Brain microvascular endothelial cell (primary cell): Measurements from ENCODE around the gene RIN3.
A peak's percentile ranks its signal among the peaks of the same experiment; 100 is the strongest.

Source experiments
- DNase-seq: peaks from one replicate; pipeline ENCODE4 v3.0.0-alpha.2; 2020
- H3K27ac ChIP-seq: fragments of 250-450 bp; sonication (Bioruptor Pico); 2 replicates; pipeline ENCODE4 v1.5.1; 2020; ENCODE audit warnings: mild to moderate bottlenecking, moderate library complexity
- H3K27me3 ChIP-seq: fragments of 250-450 bp; sonication (Bioruptor Pico); replicated peaks from 2 replicates; pipeline ENCODE4 v1.5.1; 2020; ENCODE audit warnings: mild to moderate bottlenecking
- H3K36me3 ChIP-seq: fragments of 250-450 bp; sonication (Bioruptor Pico); replicated peaks from 2 replicates; pipeline ENCODE4 v1.5.1; 2020; ENCODE audit warnings: mild to moderate bottlenecking
- H3K4me3 ChIP-seq: 2 replicates; pipeline ENCODE4 v1.5.1; 2011; ENCODE audit warnings: low read depth, mild to moderate bottlenecking, control low read depth, low read length, moderate library complexity
- CTCF ChIP-seq: IDR thresholded peaks from 2 replicates; pipeline ENCODE4 v1.5.1; 2011; ENCODE audit warnings: low read depth, mild to moderate bottlenecking, moderate library complexity, low read length, control low read depth, inconsistent platforms; ENCODE audit errors: missing control alignments
- in situ Hi-C: cut with HindIII; loops from 2 replicates; pipeline ENCODE4 v1.10.0; 2017; ENCODE audit warnings: low sequenced_read_pairs, low pct_ligation_motif_present

RIN3 gene

DNA sequence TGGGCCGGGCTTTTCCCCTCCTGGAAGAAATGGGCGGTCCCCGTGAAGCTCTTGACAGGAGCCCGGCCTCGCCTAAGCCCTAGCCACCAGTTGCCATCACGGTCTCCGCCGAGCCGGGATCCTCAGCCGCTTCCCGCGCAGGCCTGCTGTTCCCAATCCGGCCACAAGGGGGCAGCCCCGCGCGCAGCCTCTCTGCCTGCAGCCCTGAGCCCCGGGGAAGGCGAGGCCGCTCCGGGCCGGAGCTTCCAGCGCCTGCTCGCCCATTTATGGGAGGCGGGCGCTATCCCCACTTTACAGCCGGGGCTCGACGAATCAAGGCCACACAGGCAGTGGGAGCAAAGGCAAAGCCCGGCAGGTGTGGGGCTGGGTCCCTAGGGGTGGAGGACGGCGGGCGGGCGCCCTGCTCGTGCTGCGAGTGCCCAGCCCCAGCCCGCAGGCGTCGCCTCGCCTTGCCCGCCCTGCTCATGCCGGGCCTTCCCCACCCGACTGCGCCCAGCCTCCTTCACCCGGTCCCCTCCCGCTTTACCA lies 173.4 kb downstream of the RIN3 start:
- H3K27ac ChIP-seq = no peak overlapping the region
- in situ Hi-C loops = no loop called here
- DNase-seq = peak; percentile 51
- H3K27me3 ChIP-seq = no peaks in the 10 kb centered on the region
- H3K4me3 ChIP-seq = peak overlapping the region; percentile 43
- TF ChIP-seq CTCF = peak; percentile 88
- H3K36me3 ChIP-seq = no peaks in the 10 kb centered on the region

GRCh38 chr14:92687681-92688433 lies 174.3 kb downstream of the RIN3 start:
- in situ Hi-C loops = no loop called here
- no peak for TF ChIP-seq CTCF
- no peak for DNase-seq
- Histone ChIP-seq H3K36me3 (no peaks in the 10 kb centered on the region), H3K4me3 (peak overlapping the region; percentile 43), H3K27ac (no peak overlapping the region), H3K27me3 (no peaks in the 10 kb centered on the region)

- Histone ChIP-seq H3K27ac (no peak overlapping the region), H3K27me3 (no peaks in the 10 kb centered on the region), H3K4me3 (no peak overlapping the region), H3K36me3 (no peaks in the 10 kb centered on the region)
- in situ Hi-C loops = no loop called here
- DNase-seq = no peak
- no peak for TF ChIP-seq CTCF
Observed at GRCh38 chr14:92688434-92689375, 175.1 kb downstream of the RIN3 start.

DNA sequence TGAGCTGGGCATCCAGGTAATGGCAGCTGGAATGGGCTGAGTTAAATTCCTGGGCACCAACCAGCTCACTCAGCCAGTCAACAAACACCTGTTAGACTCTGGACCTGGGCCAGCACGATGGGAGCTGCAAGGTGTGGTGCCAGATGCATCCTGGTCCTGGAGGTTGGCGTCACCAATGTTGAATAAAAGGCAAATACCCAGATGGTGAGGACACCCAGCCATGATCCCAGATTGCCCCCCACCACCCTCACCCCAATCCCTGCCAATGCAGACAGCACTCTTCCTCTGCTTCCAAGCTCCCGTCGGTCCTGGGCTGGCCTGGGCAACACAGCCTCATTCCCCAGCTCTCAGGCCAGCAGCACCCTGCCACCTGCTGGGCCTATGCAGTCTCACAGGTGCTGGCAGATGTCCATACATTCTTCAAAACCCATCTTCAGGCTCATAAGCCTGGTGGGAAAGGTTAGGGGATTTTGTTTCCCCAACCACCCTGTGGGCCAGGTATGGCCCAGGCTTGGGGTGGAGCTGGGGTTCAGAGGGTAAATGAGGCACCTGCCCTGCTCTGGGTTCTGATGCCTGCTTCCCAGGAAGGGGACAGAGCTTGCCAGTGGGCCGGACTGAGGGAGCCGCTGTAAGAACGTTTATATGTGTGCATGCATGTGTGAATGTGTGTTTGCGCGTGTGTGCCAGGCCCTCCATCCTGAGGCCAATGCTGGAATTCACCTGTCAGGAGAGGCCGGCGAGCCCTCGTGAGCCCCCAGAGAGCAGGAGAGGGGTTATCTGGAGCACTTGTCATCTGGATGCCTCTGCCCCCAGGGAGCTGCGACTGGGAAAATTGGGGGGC lies 176.8 kb downstream of the RIN3 start:
- H3K36me3 ChIP-seq = no peaks in the 10 kb centered on the region
- no peaks in the 10 kb centered on the region for H3K27me3 ChIP-seq
- peak; percentile 53 for DNase-seq
- no peak overlapping the region for H3K4me3 ChIP-seq
- peak; percentile 84 for TF ChIP-seq CTCF
- H3K27ac ChIP-seq = no peak overlapping the region
- in situ Hi-C loops = no loop called here

DNA sequence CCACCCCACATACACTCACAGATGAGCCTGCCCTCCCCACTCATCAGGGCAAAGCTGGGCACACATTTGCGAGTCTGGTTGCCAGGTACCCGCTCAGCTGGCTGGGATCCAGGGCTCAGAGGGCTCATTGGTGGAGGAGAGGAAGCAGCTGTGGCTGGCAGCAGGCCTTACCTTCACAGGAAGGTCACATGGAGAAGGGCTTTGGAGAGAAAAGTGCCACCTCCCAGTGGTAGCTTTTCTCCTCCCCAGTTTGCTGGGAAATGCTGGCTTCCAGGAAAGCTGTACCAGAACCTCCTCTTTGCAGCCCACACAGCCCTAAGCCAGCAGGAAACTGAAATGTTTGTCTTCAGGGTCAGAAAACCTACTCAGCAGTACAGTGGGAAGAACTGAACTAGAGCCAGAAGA lies 179.2 kb downstream of the RIN3 start:
- no peak for DNase-seq
- Histone ChIP-seq H3K4me3 (no peak overlapping the region), H3K27ac (no peak overlapping the region), H3K27me3 (no peaks in the 10 kb centered on the region), H3K36me3 (no peaks in the 10 kb centered on the region)
- in situ Hi-C loops = no loop called here
- no peak for TF ChIP-seq CTCF
